Activated naive CD8-positive, alpha-beta T cell treated with anti-CD3 and anti-CD28 coated beads, Interleukin-2, amount 50 U/mL, for 24 hours (primary cell): Measurements from ENCODE around the gene SMIM17.
A peak's percentile ranks its signal among the peaks of the same experiment; 100 is the strongest.

ENCODE experiments used
- ATAC-seq: fragments of 150-1000 bp; cut with Tn5 transposase; one replicate; pipeline ENCODE4 v1.10.0; 2021
- DNase-seq: peaks from one replicate; pipeline ENCODE4 v3.0.0; 2021
- H3K27ac Mint-ChIP-seq: one replicate; pipeline ENCODE4 v1.8.0; 2021; ENCODE audit warnings: mild to moderate bottlenecking, mixed read lengths
- H3K27me3 Mint-ChIP-seq: one replicate; pipeline ENCODE4 v1.8.0; 2021; ENCODE audit warnings: mixed read lengths
- H3K36me3 Mint-ChIP-seq: one replicate; pipeline ENCODE4 v1.8.0; 2021; ENCODE audit warnings: low read depth, mixed read lengths
- H3K4me1 Mint-ChIP-seq: one replicate; pipeline ENCODE4 v1.8.0; 2021; ENCODE audit warnings: mixed read lengths
- H3K4me3 Mint-ChIP-seq: one replicate; pipeline ENCODE4 v1.8.0; 2021; ENCODE audit warnings: mild to moderate bottlenecking, moderate library complexity, mixed read lengths
- H3K9me3 Mint-ChIP-seq: one replicate; pipeline ENCODE4 v1.8.0; 2021; ENCODE audit warnings: mixed read lengths

The SMIM17 gene

GRCh38 chr19:56642711-56643459, at the start of gene SMIM17:
Gene SMIM17 (plus strand): TSS chr19:56643159. CDS start chr19:56645668, 2,509 bp downstream.
- H3K27me3 Mint-ChIP-seq = peaks cover 20% of the 10 kb centered on the region
- H3K36me3 Mint-ChIP-seq = peaks cover 26% of the 10 kb centered on the region
- no peaks in the 10 kb centered on the region for H3K4me1 Mint-ChIP-seq
- no peak within 1 kb of the TSS for H3K4me3 Mint-ChIP-seq
- ATAC-seq (no peak), DNase-seq (no peak)
- no peak within 1 kb of the TSS for H3K27ac Mint-ChIP-seq
- H3K9me3 Mint-ChIP-seq = peaks cover 52% of the 10 kb centered on the region

GRCh38 chr19:56594446-56594782, 48.5 kb upstream of the SMIM17 start:
- Mint-ChIP-seq H3K4me1 (peaks cover 10% of the 10 kb centered on the region), H3K4me3 (peak overlapping the region; percentile 84), H3K27ac (peak overlapping the region; percentile 8), H3K27me3 (no peaks in the 10 kb centered on the region), H3K9me3 (peaks cover 45% of the 10 kb centered on the region), H3K36me3 (peaks cover 34% of the 10 kb centered on the region)
- ATAC-seq (no peak), DNase-seq (no peak)

GRCh38 chr19:56594783-56595547, 48.0 kb upstream of the SMIM17 start, which contains the start of gene ZNF71:
Gene ZNF71 (plus strand): TSS chr19:56595302. CDS start chr19:56601559, 6,257 bp downstream.
- Mint-ChIP-seq H3K9me3 (peaks cover 45% of the 10 kb centered on the region), H3K27ac (peak within 1 kb of the TSS; percentile 13), H3K27me3 (no peaks in the 10 kb centered on the region), H3K4me3 (peak within 1 kb of the TSS; percentile 84), H3K36me3 (peaks cover 34% of the 10 kb centered on the region), H3K4me1 (peaks cover 10% of the 10 kb centered on the region)
- DNase-seq (peak; percentile 89), ATAC-seq (peak; percentile 92)

GRCh38 chr19:56595548-56595899, 47.4 kb upstream of the SMIM17 start:
- peaks cover 10% of the 10 kb centered on the region for H3K4me1 Mint-ChIP-seq
- peak overlapping the region; percentile 13 for H3K27ac Mint-ChIP-seq
- H3K4me3 Mint-ChIP-seq = peak overlapping the region; percentile 84
- peaks cover 44% of the 10 kb centered on the region for H3K9me3 Mint-ChIP-seq
- H3K27me3 Mint-ChIP-seq = no peaks in the 10 kb centered on the region
- ATAC-seq (peak; percentile 45), DNase-seq (no peak)
- H3K36me3 Mint-ChIP-seq = peaks cover 36% of the 10 kb centered on the region

- H3K4me1 Mint-ChIP-seq = peaks cover 10% of the 10 kb centered on the region
- H3K36me3 Mint-ChIP-seq = peaks cover 42% of the 10 kb centered on the region
- no peak for ATAC-seq
- no peak overlapping the region for H3K27ac Mint-ChIP-seq
- no peak overlapping the region for H3K4me3 Mint-ChIP-seq
- peaks cover 51% of the 10 kb centered on the region for H3K9me3 Mint-ChIP-seq
- DNase-seq = no peak
- no peaks in the 10 kb centered on the region for H3K27me3 Mint-ChIP-seq
Observed at GRCh38 chr19:56596676-56597075, 46.3 kb upstream of the SMIM17 start.

GRCh38 chr19:56597696-56598095, 45.3 kb upstream of the SMIM17 start:
- Mint-ChIP-seq H3K4me1 (peaks cover 10% of the 10 kb centered on the region), H3K27me3 (no peaks in the 10 kb centered on the region), H3K9me3 (peaks cover 52% of the 10 kb centered on the region), H3K36me3 (peaks cover 52% of the 10 kb centered on the region), H3K27ac (no peak overlapping the region), H3K4me3 (no peak overlapping the region)
- DNase-seq = no peak
- no peak for ATAC-seq

- H3K4me1 Mint-ChIP-seq = no peaks in the 10 kb centered on the region
- ATAC-seq (no peak), DNase-seq (no peak)
- no peaks in the 10 kb centered on the region for H3K27me3 Mint-ChIP-seq
- peaks cover 60% of the 10 kb centered on the region for H3K9me3 Mint-ChIP-seq
- H3K4me3 Mint-ChIP-seq = no peak overlapping the region
- H3K27ac Mint-ChIP-seq = no peak overlapping the region
- peaks cover 76% of the 10 kb centered on the region for H3K36me3 Mint-ChIP-seq
Observed at GRCh38 chr19:56601375-56601774, 41.6 kb upstream of the SMIM17 start.

- Mint-ChIP-seq H3K9me3 (peaks cover 63% of the 10 kb centered on the region), H3K4me3 (no peak overlapping the region), H3K27ac (no peak overlapping the region), H3K36me3 (peaks cover 76% of the 10 kb centered on the region), H3K27me3 (no peaks in the 10 kb centered on the region), H3K4me1 (no peaks in the 10 kb centered on the region)
- DNase-seq = no peak
- no peak for ATAC-seq
Observed at GRCh38 chr19:56603829-56604228, 39.1 kb upstream of the SMIM17 start.

GRCh38 chr19:56608274-56608964, 34.5 kb upstream of the SMIM17 start:
- no peak for DNase-seq
- Mint-ChIP-seq H3K36me3 (peaks cover 79% of the 10 kb centered on the region), H3K9me3 (peaks cover 69% of the 10 kb centered on the region), H3K4me3 (no peak overlapping the region), H3K4me1 (no peaks in the 10 kb centered on the region), H3K27ac (no peak overlapping the region), H3K27me3 (no peaks in the 10 kb centered on the region)
- no peak for ATAC-seq

GRCh38 chr19:56611288-56611687, 31.7 kb upstream of the SMIM17 start:
- Mint-ChIP-seq H3K27me3 (no peaks in the 10 kb centered on the region), H3K27ac (no peak overlapping the region), H3K9me3 (peaks cover 83% of the 10 kb centered on the region), H3K4me3 (no peak overlapping the region), H3K36me3 (peaks cover 85% of the 10 kb centered on the region), H3K4me1 (no peaks in the 10 kb centered on the region)
- no peak for ATAC-seq
- DNase-seq = no peak

GRCh38 chr19:56612737-56613136, 30.2 kb upstream of the SMIM17 start:
- DNase-seq = no peak
- H3K4me1 Mint-ChIP-seq = no peaks in the 10 kb centered on the region
- peaks cover 93% of the 10 kb centered on the region for H3K9me3 Mint-ChIP-seq
- peaks cover 92% of the 10 kb centered on the region for H3K36me3 Mint-ChIP-seq
- no peaks in the 10 kb centered on the region for H3K27me3 Mint-ChIP-seq
- no peak overlapping the region for H3K4me3 Mint-ChIP-seq
- no peak overlapping the region for H3K27ac Mint-ChIP-seq
- no peak for ATAC-seq

GRCh38 chr19:56613639-56614038, 29.3 kb upstream of the SMIM17 start:
- H3K27ac Mint-ChIP-seq = no peak overlapping the region
- peaks cover 91% of the 10 kb centered on the region for H3K36me3 Mint-ChIP-seq
- no peaks in the 10 kb centered on the region for H3K4me1 Mint-ChIP-seq
- no peak overlapping the region for H3K4me3 Mint-ChIP-seq
- ATAC-seq (no peak), DNase-seq (no peak)
- H3K9me3 Mint-ChIP-seq = peaks cover 91% of the 10 kb centered on the region
- H3K27me3 Mint-ChIP-seq = no peaks in the 10 kb centered on the region

- H3K4me3 Mint-ChIP-seq = no peak overlapping the region
Observed at GRCh38 chr19:56617531-56617930, 25.4 kb upstream of the SMIM17 start.

GRCh38 chr19:56619121-56619520, 23.8 kb upstream of the SMIM17 start:
- Mint-ChIP-seq H3K27me3 (no peaks in the 10 kb centered on the region), H3K9me3 (peaks cover 64% of the 10 kb centered on the region), H3K4me3 (no peak overlapping the region), H3K4me1 (no peaks in the 10 kb centered on the region), H3K36me3 (peaks cover 92% of the 10 kb centered on the region), H3K27ac (no peak overlapping the region)
- DNase-seq (no peak), ATAC-seq (no peak)

More at GRCh38 chr19:56617531-56617930, 25.4 kb upstream of the SMIM17 start:
- ATAC-seq (no peak), DNase-seq (no peak)
- Mint-ChIP-seq H3K36me3 (peaks cover 92% of the 10 kb centered on the region), H3K27ac (no peak overlapping the region), H3K27me3 (no peaks in the 10 kb centered on the region), H3K4me1 (no peaks in the 10 kb centered on the region), H3K9me3 (peaks cover 72% of the 10 kb centered on the region)

GRCh38 chr19:56622374-56622773, 20.6 kb upstream of the SMIM17 start:
- no peaks in the 10 kb centered on the region for H3K4me1 Mint-ChIP-seq
- H3K27me3 Mint-ChIP-seq = no peaks in the 10 kb centered on the region
- ATAC-seq (no peak), DNase-seq (no peak)
- peaks cover 47% of the 10 kb centered on the region for H3K9me3 Mint-ChIP-seq
- no peak overlapping the region for H3K4me3 Mint-ChIP-seq
- H3K27ac Mint-ChIP-seq = no peak overlapping the region
- H3K36me3 Mint-ChIP-seq = peaks cover 78% of the 10 kb centered on the region
